ENCODE measurements around the gene WIPF3. TPM values are rescaled to one million over a fixed set of nuclear protein-coding genes. Genes with fewer than 3 reads are reported as not detected.

The WIPF3 gene
- total RNA-seq, 1 experiment from 2014 or later: 2.0 TPM

- H3K9me3 ChIP-seq (ENCODE audit: control insufficient read depth, insufficient read depth, low read depth, low read length): no peaks in the 10 kb centered on the region
- peaks cover 27% of the 10 kb centered on the region for H3K27me3 ChIP-seq (ENCODE audit: control insufficient read depth, insufficient read depth, low read length)
- no peak overlapping the region; a peak in 1 of 4 replicates for H3K4me3 ChIP-seq (ENCODE audit: low read depth in 2 of 2, low read length in 2 of 2)
- in situ Hi-C loops (cut with HindIII; ENCODE audit: low pct_unique_long_range_greater_than_20kb, low sequenced_read_pairs): no loop called here
- no TSS peak for BruUV-seq (replicated peaks)
- DNase-seq (ENCODE audit: low read depth, low spot score): no peak
- ATAC-seq: no peak
- H3K27ac ChIP-seq (ENCODE audit: low read length): no peak overlapping the region
- no peak for TF ChIP-seq POLR2AphosphoS5 (IDR thresholded peaks at IDR 0.05; ENCODE audit: low read depth, low read length)
- no peak for TF ChIP-seq CTCF (IDR thresholded peaks at IDR 0.05)
- TF ChIP-seq, protein P1, sequence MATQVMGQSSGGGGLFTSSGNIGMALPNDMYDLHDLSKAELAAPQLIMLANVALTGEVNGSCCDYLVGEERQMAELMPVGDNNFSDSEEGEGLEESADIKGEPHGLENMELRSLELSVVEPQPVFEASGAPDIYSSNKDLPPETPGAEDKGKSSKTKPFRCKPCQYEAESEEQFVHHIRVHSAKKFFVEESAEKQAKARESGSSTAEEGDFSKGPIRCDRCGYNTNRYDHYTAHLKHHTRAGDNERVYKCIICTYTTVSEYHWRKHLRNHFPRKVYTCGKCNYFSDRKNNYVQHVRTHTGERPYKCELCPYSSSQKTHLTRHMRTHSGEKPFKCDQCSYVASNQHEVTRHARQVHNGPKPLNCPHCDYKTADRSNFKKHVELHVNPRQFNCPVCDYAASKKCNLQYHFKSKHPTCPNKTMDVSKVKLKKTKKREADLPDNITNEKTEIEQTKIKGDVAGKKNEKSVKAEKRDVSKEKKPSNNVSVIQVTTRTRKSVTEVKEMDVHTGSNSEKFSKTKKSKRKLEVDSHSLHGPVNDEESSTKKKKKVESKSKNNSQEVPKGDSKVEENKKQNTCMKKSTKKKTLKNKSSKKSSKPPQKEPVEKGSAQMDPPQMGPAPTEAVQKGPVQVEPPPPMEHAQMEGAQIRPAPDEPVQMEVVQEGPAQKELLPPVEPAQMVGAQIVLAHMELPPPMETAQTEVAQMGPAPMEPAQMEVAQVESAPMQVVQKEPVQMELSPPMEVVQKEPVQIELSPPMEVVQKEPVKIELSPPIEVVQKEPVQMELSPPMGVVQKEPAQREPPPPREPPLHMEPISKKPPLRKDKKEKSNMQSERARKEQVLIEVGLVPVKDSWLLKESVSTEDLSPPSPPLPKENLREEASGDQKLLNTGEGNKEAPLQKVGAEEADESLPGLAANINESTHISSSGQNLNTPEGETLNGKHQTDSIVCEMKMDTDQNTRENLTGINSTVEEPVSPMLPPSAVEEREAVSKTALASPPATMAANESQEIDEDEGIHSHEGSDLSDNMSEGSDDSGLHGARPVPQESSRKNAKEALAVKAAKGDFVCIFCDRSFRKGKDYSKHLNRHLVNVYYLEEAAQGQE (IDR thresholded peaks at IDR 0.05; ENCODE audit: insufficient read depth in 1 of 2, low read depth in 2 of 2, low read length in 1 of 2): no peak
- TF ChIP-seq TCF7L2 (IDR thresholded peaks at IDR 0.05; ENCODE audit: low read depth, low read length): no peak
- no peak for TF ChIP-seq SIN3A (IDR thresholded peaks at IDR 0.05; ENCODE audit: borderline replicate concordance, insufficient read depth, low read depth, low read length)
- POLR2A ChIA-PET: no interaction called here
- CTCF ChIA-PET: interaction anchor here (0.6 kb wide), 1 partner anchor 60 kb away, joined by 3 read pairs; no protein-coding TSS in a partner anchor
- no peaks in the 10 kb centered on the region for H3K36me3 ChIP-seq (ENCODE audit: control insufficient read depth, insufficient read depth, low read length)
- intact Hi-C loops (cut with micrococcal nuclease; ENCODE audit: unreplicated experiment): no loop called here
- H3K4me1 ChIP-seq (ENCODE audit: control insufficient read depth, insufficient read depth, low read length): no peaks in the 10 kb centered on the region
These were observed 1.9 kb downstream of the WIPF3 start for GRCh38 chr7:29808075-29808801.

- intact Hi-C loops (cut with micrococcal nuclease; ENCODE audit: unreplicated experiment): no loop called here
These were observed 3.3 kb downstream of the WIPF3 start for GRCh38 chr7:29809533-29810155.

More at GRCh38 chr7:29809533-29810155, 3.3 kb downstream of the WIPF3 start:
- H3K4me1 ChIP-seq (ENCODE audit: control insufficient read depth, insufficient read depth, low read length): no peaks in the 10 kb centered on the region
- peaks cover 28% of the 10 kb centered on the region for H3K27me3 ChIP-seq (ENCODE audit: control insufficient read depth, insufficient read depth, low read length)
- no peak overlapping the region for H3K4me3 ChIP-seq (ENCODE audit: low read depth in 2 of 2, low read length in 2 of 2)
- DNase-seq (ENCODE audit: low read depth, low spot score): no peak
- no peaks in the 10 kb centered on the region for H3K36me3 ChIP-seq (ENCODE audit: control insufficient read depth, insufficient read depth, low read length)
- H3K9me3 ChIP-seq (ENCODE audit: control insufficient read depth, insufficient read depth, low read depth, low read length): no peaks in the 10 kb centered on the region
- no peak overlapping the region for H3K27ac ChIP-seq (ENCODE audit: low read length)
- TF ChIP-seq CTCF (IDR thresholded peaks at IDR 0.05) (no peak), SIN3A (IDR thresholded peaks at IDR 0.05; ENCODE audit: borderline replicate concordance, insufficient read depth, low read depth, low read length) (no peak), POLR2AphosphoS5 (IDR thresholded peaks at IDR 0.05; ENCODE audit: low read depth, low read length) (no peak), TCF7L2 (IDR thresholded peaks at IDR 0.05; ENCODE audit: low read depth, low read length) (no peak)
- TF ChIP-seq, protein P1 (IDR thresholded peaks at IDR 0.05; ENCODE audit: insufficient read depth in 1 of 2, low read depth in 2 of 2, low read length in 1 of 2): no peak
- in situ Hi-C loops (cut with HindIII; ENCODE audit: low pct_unique_long_range_greater_than_20kb, low sequenced_read_pairs): no loop called here
- ATAC-seq: no peak
- ChIA-PET POLR2A (no interaction called here), CTCF (no interaction called here)
- no TSS peak for BruUV-seq (replicated peaks)
